HepG2 (cell line): ENCODE measurements around the gene CD37. TPM values are rescaled to one million over a fixed set of nuclear protein-coding genes. Genes with fewer than 3 reads are reported as not detected.

Experiments used
- ATAC-seq: fragments of 200-7000 bp; cut with Tn5 transposase; 3 replicates; pipeline ENCODE4 v1.9.1; 2020; ENCODE audit warnings: mild to moderate bottlenecking, moderate library complexity
- BruUV-seq: library from RNA; stranded (reverse); fragments of 400-500 nt; replicated peaks from 2 replicates; lab custom pipeline; 2021; lab: Mats Ljungman, UMichigan
- CTCF ChIA-PET: fragments of 300-600 bp; formaldehyde crosslinking; extraction: SDS; loops from one replicate; lab custom pipeline; 2021; ENCODE audit warnings: low total read pairs, inconsistent platforms, low intra/inter-chr PET ratio; lab: Yijun Ruan, JAX
- POLR2A ChIA-PET: fragments of 350-600 bp; sonication (Branson Sonifier 250); formaldehyde crosslinking; loops from one replicate; lab custom pipeline; 2020; ENCODE audit warnings: antibody characterized with exemption, inconsistent platforms; lab: Yijun Ruan, JAX
- DNase-seq: peaks from one replicate; pipeline ENCODE4 v3.0.0-alpha.2; 2015; ENCODE audit warnings: low spot score
- FAIRE-seq: peaks from 3 replicates; lab custom pipeline; 2011; peaks lifted over from hg19 to GRCh38; lab: Jason Lieb, UNC
- H2AFZ ChIP-seq: one replicate; pipeline ENCODE4 v1.6.1; 2011; ENCODE audit warnings: low read length, inconsistent platforms
- H3K27ac ChIP-seq: fragments of 300-600 bp; 3 replicates; pipeline ENCODE4 v1.8.0; 2011; ENCODE audit warnings: mixed run types, mild to moderate bottlenecking, mixed read lengths, low read length, inconsistent platforms; ENCODE audit not compliant: insufficient read depth; ENCODE audit errors: extremely low read length
- H3K27me3 ChIP-seq, 2 experiments: fragments of 200-600 bp in 1 of 2; 2 replicates in 1 of 2; 3 replicates in 1 of 2; pipeline versions ENCODE4 v1.6.0 to v1.8.0; 2011; ENCODE audit warnings: low read length in 2 of 2, mild to moderate bottlenecking in 2 of 2, moderate library complexity in 2 of 2, inconsistent platforms in 1 of 2; ENCODE audit not compliant: insufficient read depth in 2 of 2, control insufficient read depth in 1 of 2
- H3K36me3 ChIP-seq, 2 experiments: fragments of 200-600 bp in 1 of 2; replicated peaks in 1 of 2; 2 replicates in 1 of 2; 3 replicates in 1 of 2; pipeline versions ENCODE4 v1.5.1 to v1.8.0; 2011; ENCODE audit warnings: low read length in 2 of 2, inconsistent platforms in 1 of 2; ENCODE audit not compliant: insufficient read depth in 2 of 2, control insufficient read depth in 1 of 2
- H3K4me1 ChIP-seq: 2 replicates; pipeline ENCODE4 v1.5.1; 2012; ENCODE audit warnings: low read length, inconsistent platforms; ENCODE audit not compliant: insufficient read depth
- H3K4me2 ChIP-seq: 2 replicates; pipeline ENCODE4 v1.6.0; 2011; ENCODE audit warnings: low read depth, low read length, inconsistent platforms
- H3K4me3 ChIP-seq, 3 experiments: fragments of 200-600 bp in 1 of 3; sonication (generic), shearing (Covaris generic) in 1 of 3; replicated peaks in 1 of 3; 2 replicates each; pipeline ENCODE4 v1.5.1; 2011 to 2016; ENCODE audit warnings: low read length in 3 of 3, inconsistent platforms in 2 of 3, low read depth in 2 of 3, mild to moderate bottlenecking in 2 of 3, control low read depth in 1 of 3, mixed read lengths in 1 of 3; ENCODE audit not compliant: insufficient read depth in 1 of 3
- H3K79me2 ChIP-seq: one replicate; pipeline ENCODE4 v1.6.1; 2011; ENCODE audit warnings: low read length, inconsistent platforms; ENCODE audit not compliant: insufficient read depth
- H3K9ac ChIP-seq: 2 replicates; pipeline ENCODE4 v1.6.0; 2011; ENCODE audit warnings: mild to moderate bottlenecking, low read depth, low read length, inconsistent platforms; ENCODE audit not compliant: insufficient read depth
- H3K9me3 ChIP-seq: 2 replicates; pipeline ENCODE4 v1.5.1; 2012; ENCODE audit warnings: mild to moderate bottlenecking, low read length
- H4K20me1 ChIP-seq: 2 replicates; pipeline ENCODE4 v1.6.0; 2011; ENCODE audit warnings: inconsistent platforms, mild to moderate bottlenecking, low read length, moderate library complexity; ENCODE audit not compliant: insufficient read depth
- CTCF ChIP-seq: sonication (generic); formaldehyde crosslinking; IDR thresholded peaks from 2 replicates; pipeline ENCODE4 v1.5.0; 2020; ENCODE audit warnings: mild to moderate bottlenecking, missing genetic modification reagents, moderate library complexity
- FOXA1 ChIP-seq, 2 experiments: fragments of 450-650 bp in 1 of 2; sonication (generic) in 1 of 2; formaldehyde crosslinking in 1 of 2; IDR thresholded peaks; 2 replicates each; pipeline versions ENCODE4 v1.4.0 to v1.6.1; 2016 to 2020; ENCODE audit warnings: missing genetic modification reagents in 1 of 2
- GPBP1L1 ChIP-seq: sonication (generic); formaldehyde crosslinking; IDR thresholded peaks from 2 replicates; pipeline ENCODE4 v1.5.0; 2020; ENCODE audit warnings: mild to moderate bottlenecking, missing genetic modification reagents
- MXI1 ChIP-seq: IDR thresholded peaks from 3 replicates; pipeline ENCODE4 v1.6.1; 2012; ENCODE audit warnings: low read depth, low read length, inconsistent platforms, borderline replicate concordance
- PRDM4 ChIP-seq: sonication (generic); formaldehyde crosslinking; IDR thresholded peaks from 2 replicates; pipeline ENCODE4 v1.9.0; 2021; ENCODE audit warnings: missing genetic modification reagents, borderline replicate concordance
- RAD21 ChIP-seq: fragments of 450-650 bp; formaldehyde crosslinking; IDR thresholded peaks from 2 replicates; pipeline ENCODE4 v1.5.0; 2020; ENCODE audit warnings: mild to moderate bottlenecking
- SATB2 ChIP-seq: sonication (generic); formaldehyde crosslinking; IDR thresholded peaks from 2 replicates; pipeline ENCODE4 v1.5.0; 2020; ENCODE audit warnings: missing genetic modification reagents
- SMC3 ChIP-seq: IDR thresholded peaks from 2 replicates; pipeline ENCODE4 v1.6.1; 2011; ENCODE audit warnings: low read length, improper control_type of control experiment
- SP5 ChIP-seq: IDR thresholded peaks from 2 replicates; pipeline ENCODE4 v1.6.1; 2016; ENCODE audit warnings: low read depth, borderline replicate concordance
- THAP7 ChIP-seq: sonication (generic); formaldehyde crosslinking; IDR thresholded peaks from 2 replicates; pipeline ENCODE4 v1.8.1; 2023; ENCODE audit warnings: mild to moderate bottlenecking, missing genetic modification reagents
- YEATS2 ChIP-seq: sonication (generic); formaldehyde crosslinking; IDR thresholded peaks from 2 replicates; pipeline ENCODE4 v1.4.0; 2020; ENCODE audit warnings: missing genetic modification reagents, borderline replicate concordance
- ZNF235 ChIP-seq: sonication (generic); formaldehyde crosslinking; IDR thresholded peaks from 2 replicates; pipeline ENCODE4 v1.8.1; 2023; ENCODE audit warnings: mild to moderate bottlenecking, missing genetic modification reagents, borderline replicate concordance
- ZNF331 ChIP-seq: sonication (generic); formaldehyde crosslinking; IDR thresholded peaks from 2 replicates; pipeline ENCODE4 v1.4.0; 2020; ENCODE audit warnings: missing genetic modification reagents
- ZNF382 ChIP-seq: sonication (generic); formaldehyde crosslinking; IDR thresholded peaks from 2 replicates; pipeline ENCODE4 v1.5.0; 2020; ENCODE audit warnings: missing genetic modification reagents, mild to moderate bottlenecking, borderline replicate concordance
- ZNF800 ChIP-seq: sonication (generic); formaldehyde crosslinking; IDR thresholded peaks from 2 replicates; pipeline ENCODE4 v1.4.0; 2020; ENCODE audit warnings: missing genetic modification reagents
- WGBS: methylation state at CpG from one replicate; pipeline ENCODE4 v1.1.6; 2017; ENCODE audit warnings: low lambda C conversion rate; 5-methylcytosine and 5-hydroxymethylcytosine counted together
- in situ Hi-C: cut with HindIII; loops from 2 replicates; pipeline ENCODE4 v1.10.0; 2017; ENCODE audit warnings: low pct_unique_long_range_greater_than_20kb; ENCODE audit not compliant: extremely low pct_ligation_motif_present
- intact Hi-C: fragments of 100-400 bp; cut with micrococcal nuclease; formaldehyde crosslinking; loops from one replicate; pipeline ENCODE4 v1.10.0; 2022; ENCODE audit not compliant: unreplicated experiment
- polyA plus RNA-seq, 8 experiments: library from polyadenylated mRNA; depleted of rRNA in 3 of 8; stranded (reverse) in 7 of 8; unstranded in 1 of 8; fragments of >200 nt; fragmentation: Illumina TruSeq in 4 of 8; extraction: Trizol in 4 of 8; gene quantifications; 2 replicates each; pipeline versions ENCODE4 v1.2.1 to v1.2.3, GENCODE V29; 2011 to 2016; ENCODE audit warnings: low read depth in 4 of 8, missing spikeins in 1 of 8, mixed read lengths in 1 of 8; ENCODE audit not compliant: insufficient read depth in 1 of 8
- total RNA-seq, 5 experiments: library from RNA; depleted of rRNA; stranded (reverse); fragments of >200 nt; fragmentation: Illumina TruSeq; extraction: Trizol; gene quantifications; 2 replicates each; pipeline ENCODE4 v1.2.3, GENCODE V29; 2016; ENCODE audit warnings: low read depth in 1 of 5

The CD37 gene
- total and polyA plus RNA-seq, 2 of the 13 experiments (the other 11 are each of a cell fraction or from before 2014, with no cell fraction given), result not detected

- H3K9me3 ChIP-seq, result no peaks in the 10 kb centered on the region
- peak; percentile 23 for DNase-seq
- FAIRE-seq, result peak; percentile 44
- H3K9ac ChIP-seq, result no peak overlapping the region
- 36% methylated on average over 3 of the region's 8 CpGs for WGBS
- no peaks in the 10 kb centered on the region for H3K4me1 ChIP-seq
- H3K79me2 ChIP-seq, result no peaks in the 10 kb centered on the region
- ChIA-PET CTCF (no interaction called here), POLR2A (no interaction called here)
- BruUV-seq, result no TSS peak
- no peaks in the 10 kb centered on the region for H4K20me1 ChIP-seq
- intact Hi-C loops (no loop called here), in situ Hi-C loops (no loop called here)
- H3K4me3 ChIP-seq, result no peak overlapping the region
- peak overlapping the region; percentile 50 for H3K4me2 ChIP-seq
- H3K36me3 ChIP-seq, result no peaks in the 10 kb centered on the region
- H2AFZ ChIP-seq, result peak overlapping the region; percentile 28
- no peak overlapping the region for H3K27ac ChIP-seq
- H3K27me3 ChIP-seq, result no peaks in the 10 kb centered on the region
- ATAC-seq, result peak; percentile 98
- TF ChIP-seq ZNF331 (peak; percentile 25; the same call in 1 of the 2 replicates), ZNF800 (no peak), SATB2 (no peak), FOXA1 (IDR thresholded peaks at IDR 0.05) (no peak), FOXA1 (CRISPR knock-in tag; IDR thresholded peaks at IDR 0.05) (0 out of 2 replicates have a peak, but pooled peaks have one; percentile 13), YEATS2 (CRISPR knock-in tag) (no peak), THAP7 (no peak), SMC3 (peak; percentile 27; the same call in 1 of the 2 replicates), RAD21 (0 out of 2 replicates have a peak, but pooled peaks have one; percentile 36), GPBP1L1 (CRISPR knock-in tag) (no peak), SP5 (CRISPR knock-in tag) (no peak), ZNF235 (CRISPR knock-in tag) (no peak), CTCF (CRISPR knock-in tag) (peak; percentile 83), ZNF382 (CRISPR knock-in tag) (no peak), PRDM4 (no peak), MXI1 (no peak)
Observed at GRCh38 chr19:49301165-49301865, 33.9 kb upstream of the CD37 start.
